HL-60 (cell line): ENCODE results near the gene RETREG3.

Experiments
- DNase-seq, 2 experiments: peaks; one replicate each; pipeline ENCODE4 v3.0.0-alpha.2; 2010 to 2020; ENCODE audit warnings: low read depth in 1 of 2, low spot score in 1 of 2
- H3K27ac ChIP-seq: fragments of 250-450 bp; sonication (Bioruptor Pico); replicated peaks from 2 replicates; pipeline ENCODE4 v1.5.1; 2020; ENCODE audit warnings: mild to moderate bottlenecking, moderate library complexity
- H3K27me3 ChIP-seq: fragments of 250-450 bp; sonication (Bioruptor Pico); 2 replicates; pipeline ENCODE4 v1.5.1; 2021; ENCODE audit warnings: mild to moderate bottlenecking, moderate library complexity; ENCODE audit not compliant: insufficient read depth, poor library complexity, severe bottlenecking
- H3K4me3 ChIP-seq: replicated peaks from 2 replicates; pipeline ENCODE4 v1.5.1; 2011; ENCODE audit warnings: mild to moderate bottlenecking, control low read depth, low read length; ENCODE audit not compliant: insufficient read depth
- CTCF ChIP-seq: IDR thresholded peaks from one replicate; pipeline ENCODE4 v1.5.1; 2011; ENCODE audit warnings: low read length, control low read depth, inconsistent platforms; ENCODE audit not compliant: insufficient read depth
- GABPA ChIP-seq: IDR thresholded peaks from 2 replicates; pipeline ENCODE4 v1.6.1; 2012; ENCODE audit warnings: low read depth
- POLR2AphosphoS5 ChIP-seq: IDR thresholded peaks from 2 replicates; pipeline ENCODE4 v1.6.1; 2012; ENCODE audit warnings: low read depth
- SPI1 ChIP-seq: IDR thresholded peaks from 2 replicates; pipeline ENCODE4 v1.6.1; 2012; ENCODE audit warnings: low read depth, mild to moderate bottlenecking, borderline replicate concordance
- TF ChIP-seq, protein P1 (sequence below): IDR thresholded peaks from 2 replicates; pipeline ENCODE4 v1.6.1; 2012; ENCODE audit warnings: low read depth; ENCODE audit not compliant: insufficient replicate concordance

The RETREG3 gene

DNA sequence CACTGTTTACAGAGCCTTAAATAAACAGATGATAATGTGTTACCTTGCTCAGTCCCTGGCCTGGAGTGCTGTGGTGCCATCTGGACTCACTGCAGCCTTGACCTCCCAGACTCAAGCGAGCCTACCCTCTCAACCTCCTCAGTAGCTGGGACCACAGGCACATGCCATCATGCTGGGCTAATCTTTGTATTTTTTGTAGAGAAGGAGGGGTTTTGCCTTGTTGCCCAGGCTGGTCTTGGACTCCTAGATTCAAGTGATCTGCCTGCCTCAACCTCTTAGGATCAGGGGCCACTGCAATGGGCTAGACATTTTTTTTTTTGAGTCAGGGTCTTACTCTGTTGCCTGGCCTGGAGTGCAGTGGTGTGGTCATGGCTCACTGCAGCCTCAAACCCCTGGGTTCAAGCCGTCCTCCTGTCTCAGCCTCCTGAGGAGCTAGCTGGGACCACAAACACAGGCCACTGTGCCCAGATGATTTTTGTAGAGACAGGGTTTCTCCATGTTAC is 78.2 kb downstream of the RETREG3 start:
- H3K27ac ChIP-seq = no peak overlapping the region
- DNase-seq = no peak
- no peaks in the 10 kb centered on the region for H3K27me3 ChIP-seq
- TF ChIP-seq POLR2AphosphoS5 = no peak
- no peak for TF ChIP-seq CTCF
- TF ChIP-seq GABPA = no peak
- TF ChIP-seq, protein P1, sequence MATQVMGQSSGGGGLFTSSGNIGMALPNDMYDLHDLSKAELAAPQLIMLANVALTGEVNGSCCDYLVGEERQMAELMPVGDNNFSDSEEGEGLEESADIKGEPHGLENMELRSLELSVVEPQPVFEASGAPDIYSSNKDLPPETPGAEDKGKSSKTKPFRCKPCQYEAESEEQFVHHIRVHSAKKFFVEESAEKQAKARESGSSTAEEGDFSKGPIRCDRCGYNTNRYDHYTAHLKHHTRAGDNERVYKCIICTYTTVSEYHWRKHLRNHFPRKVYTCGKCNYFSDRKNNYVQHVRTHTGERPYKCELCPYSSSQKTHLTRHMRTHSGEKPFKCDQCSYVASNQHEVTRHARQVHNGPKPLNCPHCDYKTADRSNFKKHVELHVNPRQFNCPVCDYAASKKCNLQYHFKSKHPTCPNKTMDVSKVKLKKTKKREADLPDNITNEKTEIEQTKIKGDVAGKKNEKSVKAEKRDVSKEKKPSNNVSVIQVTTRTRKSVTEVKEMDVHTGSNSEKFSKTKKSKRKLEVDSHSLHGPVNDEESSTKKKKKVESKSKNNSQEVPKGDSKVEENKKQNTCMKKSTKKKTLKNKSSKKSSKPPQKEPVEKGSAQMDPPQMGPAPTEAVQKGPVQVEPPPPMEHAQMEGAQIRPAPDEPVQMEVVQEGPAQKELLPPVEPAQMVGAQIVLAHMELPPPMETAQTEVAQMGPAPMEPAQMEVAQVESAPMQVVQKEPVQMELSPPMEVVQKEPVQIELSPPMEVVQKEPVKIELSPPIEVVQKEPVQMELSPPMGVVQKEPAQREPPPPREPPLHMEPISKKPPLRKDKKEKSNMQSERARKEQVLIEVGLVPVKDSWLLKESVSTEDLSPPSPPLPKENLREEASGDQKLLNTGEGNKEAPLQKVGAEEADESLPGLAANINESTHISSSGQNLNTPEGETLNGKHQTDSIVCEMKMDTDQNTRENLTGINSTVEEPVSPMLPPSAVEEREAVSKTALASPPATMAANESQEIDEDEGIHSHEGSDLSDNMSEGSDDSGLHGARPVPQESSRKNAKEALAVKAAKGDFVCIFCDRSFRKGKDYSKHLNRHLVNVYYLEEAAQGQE = no peak
- no peak for TF ChIP-seq SPI1
- no peak overlapping the region for H3K4me3 ChIP-seq
